ENCODE data around the gene SCN8A. TPM values are rescaled to one million over a fixed set of nuclear protein-coding genes. Genes with fewer than 3 reads are reported as not detected.
"Not testable (repeated sequence)": the region's sequence is repeated elsewhere in the genome, so short reads cannot be mapped to it uniquely, and the experiment has no call there.

Gene SCN8A
- total RNA-seq, 1 donor from 2014 or later: 0.47 TPM

DNA sequence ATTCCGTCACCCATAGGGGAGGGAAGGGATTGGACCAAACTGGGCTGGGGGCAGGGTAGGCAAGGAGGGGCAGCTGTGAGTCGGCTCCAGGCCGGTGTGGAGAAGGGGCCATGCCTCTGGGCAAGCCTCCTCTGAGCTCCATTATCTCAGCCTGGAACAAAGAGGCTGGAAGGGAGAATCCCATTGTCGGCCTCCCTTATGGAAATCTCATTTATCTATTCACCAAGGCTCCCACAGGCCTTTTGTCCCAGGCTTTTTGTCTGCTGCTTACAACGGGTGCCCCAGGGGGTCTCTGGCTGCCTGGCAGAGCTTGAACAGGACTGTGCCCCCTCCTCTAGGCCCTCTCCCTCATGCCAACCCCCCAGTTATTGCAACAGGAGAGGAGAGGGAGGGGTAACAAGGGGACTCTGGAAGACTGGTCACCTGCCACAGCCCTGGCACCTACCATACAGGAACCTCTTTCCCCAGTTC is 238.0 kb downstream of the SCN8A start:
- intact Hi-C loops (cut with micrococcal nuclease): no loop called here

DNA sequence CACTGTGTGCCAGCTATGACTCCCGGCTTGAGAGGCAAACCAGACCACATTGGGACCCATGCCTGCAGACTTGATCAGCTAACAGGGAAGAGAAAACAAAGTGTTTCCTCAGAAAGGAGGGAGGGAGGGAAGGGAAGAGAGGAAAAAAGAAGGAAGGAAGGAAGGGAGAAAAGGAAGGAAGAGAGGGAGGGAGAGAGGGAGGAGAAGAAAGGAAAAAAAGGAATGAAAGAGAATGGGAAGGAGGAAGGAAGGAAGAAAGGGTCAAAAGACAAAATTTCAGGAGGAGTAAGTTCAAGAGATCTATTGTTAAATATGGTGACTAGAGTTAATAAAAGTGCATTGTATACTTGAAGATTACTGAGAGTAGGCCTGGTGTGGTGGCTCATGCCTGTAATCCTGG is 238.6 kb downstream of the SCN8A start:
- intact Hi-C loops (cut with micrococcal nuclease): no loop called here

DNA sequence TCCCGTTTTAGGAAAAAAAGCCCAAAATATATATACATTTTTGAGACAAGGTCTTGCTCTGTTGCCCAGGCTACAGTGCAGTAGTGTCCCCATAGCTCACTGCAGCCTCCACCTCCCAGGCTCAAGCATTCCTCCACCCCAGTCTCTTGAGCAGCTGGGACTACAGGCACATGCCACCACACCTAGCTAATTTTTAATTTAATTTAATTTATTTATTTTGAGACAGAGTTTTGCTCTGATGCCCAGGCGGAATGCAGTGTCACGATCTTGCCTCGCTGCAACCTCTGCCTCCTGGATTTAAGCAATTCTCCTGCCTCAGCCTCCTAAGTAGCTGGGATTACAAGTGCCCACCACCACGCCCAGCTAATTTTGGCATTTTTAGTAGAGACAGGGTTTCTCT is 240.8 kb downstream of the SCN8A start:
- intact Hi-C loops (cut with micrococcal nuclease): not testable (repeated sequence)

DNA sequence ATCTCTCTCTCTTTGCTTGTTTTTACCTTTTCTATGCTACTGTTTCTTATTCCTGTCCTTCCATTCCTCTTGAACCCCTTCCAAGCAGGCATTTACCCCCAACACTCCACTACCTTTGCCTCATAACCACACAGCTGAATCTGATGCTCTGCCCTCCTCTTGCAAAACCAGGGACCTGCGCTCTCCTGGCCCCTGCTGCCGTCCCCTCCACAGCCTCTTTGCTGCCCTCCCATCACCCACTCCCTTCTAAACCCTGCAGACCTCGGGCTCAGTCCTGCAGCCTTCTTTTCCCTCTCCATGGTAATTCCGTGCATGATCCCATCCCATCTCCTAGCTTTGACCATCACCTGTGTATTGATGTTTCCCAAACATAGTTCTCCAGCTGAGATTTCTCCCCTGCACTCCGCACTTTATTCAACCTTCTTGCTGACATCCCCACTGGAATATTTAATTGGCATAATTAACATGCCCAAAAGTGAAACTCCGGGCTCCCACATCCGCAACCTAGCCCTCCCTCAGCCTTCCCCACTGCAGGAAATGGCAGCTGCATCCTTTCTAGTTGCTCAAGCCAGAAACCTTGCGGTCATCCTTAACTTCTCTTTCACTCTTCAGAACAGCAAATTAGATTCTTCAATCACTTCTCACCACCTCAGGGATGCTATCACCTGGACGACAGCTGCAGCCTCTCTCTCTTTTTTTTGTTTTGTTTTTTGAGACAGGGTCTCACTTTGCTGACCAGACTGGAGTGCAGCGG is 241.5 kb downstream of the SCN8A start:
- intact Hi-C loops (cut with micrococcal nuclease): no loop called here

DNA sequence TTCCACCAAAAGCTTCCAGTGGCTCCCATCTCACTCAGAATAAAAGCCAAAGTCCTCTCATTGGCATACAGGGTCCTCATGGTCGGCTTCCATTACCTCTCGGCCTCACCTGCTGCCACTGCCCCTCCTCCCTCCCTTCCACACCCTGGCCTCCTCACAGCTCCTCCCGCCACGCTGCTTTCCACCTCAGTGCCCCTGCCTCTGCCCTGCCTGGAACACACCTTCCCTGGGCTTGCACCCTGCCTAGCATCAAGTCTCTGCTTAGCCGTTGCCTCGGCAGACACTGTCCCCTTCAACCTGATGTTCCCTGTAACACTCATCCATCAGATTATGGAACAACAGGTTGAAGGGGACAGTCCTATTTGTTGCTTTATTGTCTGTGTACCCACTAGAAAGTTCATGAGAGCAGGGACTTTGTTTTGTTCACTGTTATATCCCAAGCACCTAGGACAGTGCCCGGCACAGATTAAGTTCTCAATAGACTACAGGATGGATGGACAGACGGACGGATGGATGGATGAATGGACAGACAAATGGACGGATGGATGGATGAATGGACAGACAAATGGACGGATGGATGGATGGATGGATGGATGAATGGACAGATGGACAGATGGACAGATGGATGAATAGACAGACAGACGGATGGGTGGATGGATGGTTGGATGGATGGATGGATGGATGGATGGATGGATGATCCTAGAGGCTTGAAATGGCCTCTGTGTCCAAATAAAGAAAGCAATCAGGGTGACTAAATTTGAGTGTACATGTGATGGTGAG is 242.6 kb downstream of the SCN8A start:
- intact Hi-C loops (cut with micrococcal nuclease): no loop called here

DNA sequence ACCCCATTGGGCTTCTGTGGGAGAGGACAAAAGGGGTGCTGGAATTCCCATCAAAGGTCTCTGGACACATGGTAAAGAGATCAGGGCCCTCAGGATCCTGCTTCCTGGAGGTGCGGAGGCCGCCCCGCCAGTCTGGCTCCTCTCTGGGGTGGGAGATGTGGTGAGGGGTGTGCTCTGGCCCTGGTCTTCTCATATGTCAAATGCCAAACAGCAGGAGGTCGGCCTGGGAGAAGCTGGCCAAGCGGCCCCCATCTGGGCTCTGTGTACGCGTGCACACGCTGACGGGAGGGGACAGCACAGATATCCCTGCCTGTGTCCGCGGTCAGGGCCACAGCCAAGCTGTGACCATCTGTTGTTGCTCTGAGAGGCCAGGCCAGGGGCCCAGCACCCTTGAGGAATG is 243.4 kb downstream of the SCN8A start:
- intact Hi-C loops (cut with micrococcal nuclease): no loop called here

DNA sequence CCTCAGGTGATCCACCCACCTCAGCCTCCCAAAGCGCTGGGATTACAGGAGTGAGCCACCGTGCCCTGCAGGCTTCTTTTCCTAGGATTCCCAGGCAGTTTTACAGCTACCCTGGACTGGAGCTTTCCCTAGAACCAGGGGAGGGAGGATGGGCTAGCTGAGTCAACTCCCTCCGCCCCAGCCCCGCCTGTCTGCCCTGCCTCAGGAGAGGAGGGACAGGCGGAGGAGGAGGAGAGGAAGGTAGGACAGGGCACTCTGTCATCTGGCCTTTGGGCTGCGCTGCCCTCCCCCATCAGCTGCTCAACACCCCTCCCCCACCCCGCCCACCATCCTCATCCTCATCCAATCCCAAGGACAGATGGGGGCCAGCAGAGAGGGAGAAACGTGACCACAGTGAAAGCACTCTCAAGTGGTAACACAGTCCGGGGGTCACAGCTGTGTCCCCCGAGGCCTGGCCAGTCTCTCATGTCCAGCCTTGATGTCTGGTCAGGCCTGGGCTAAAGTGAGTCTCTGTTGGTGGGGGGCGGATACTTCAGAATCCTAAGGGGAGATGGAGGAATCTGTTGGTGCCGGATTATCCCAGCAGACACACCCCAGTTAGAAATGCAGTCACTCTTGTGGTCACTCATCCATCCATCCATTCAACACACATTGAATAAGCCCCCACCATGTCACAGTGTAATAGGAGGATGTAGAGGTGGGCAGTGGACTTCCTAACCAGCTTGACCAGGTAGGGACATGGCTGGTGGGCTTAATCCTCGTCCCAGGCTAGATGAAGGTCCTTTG is 245.2 kb downstream of the SCN8A start:
- intact Hi-C loops (cut with micrococcal nuclease): no loop called here

DNA sequence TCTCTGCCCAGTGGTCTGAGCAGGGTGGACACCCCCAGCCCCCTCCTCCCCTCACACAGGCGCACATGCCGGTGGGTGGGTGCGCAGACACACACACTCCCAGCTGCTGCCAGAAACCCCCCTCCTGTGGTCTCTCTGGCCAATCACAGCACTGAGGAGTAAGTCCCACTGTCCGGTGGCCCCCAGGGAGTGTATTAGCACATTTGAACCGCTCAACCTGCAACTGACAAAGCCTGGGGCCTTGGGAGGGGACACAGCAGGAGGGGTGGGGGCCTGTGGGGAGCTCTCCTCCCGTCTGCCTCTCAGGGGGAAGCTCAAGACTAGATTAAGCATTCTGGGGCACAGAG is 245.8 kb downstream of the SCN8A start:
- intact Hi-C loops (cut with micrococcal nuclease): no loop called here

DNA sequence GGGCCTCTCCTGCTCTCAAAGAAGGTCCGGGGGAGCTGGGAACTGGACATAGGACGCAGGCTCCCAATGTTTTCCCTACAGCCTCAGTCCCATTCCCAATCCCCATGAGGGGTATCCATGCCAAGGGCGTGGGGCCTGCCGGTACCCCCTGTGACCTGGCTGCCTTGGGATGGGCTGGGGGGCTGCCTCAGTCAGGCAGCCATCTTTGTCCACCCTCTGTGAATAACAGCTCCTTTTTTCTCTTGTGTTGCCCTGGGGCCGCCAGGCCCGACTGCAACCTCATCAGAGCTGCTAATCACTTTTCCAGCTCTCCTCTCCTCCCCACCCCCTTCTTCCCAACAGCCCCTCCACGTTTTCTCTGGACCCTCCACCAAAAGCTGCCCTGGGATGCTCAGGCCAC is 246.3 kb downstream of the SCN8A start:
- intact Hi-C loops (cut with micrococcal nuclease): no loop called here

DNA sequence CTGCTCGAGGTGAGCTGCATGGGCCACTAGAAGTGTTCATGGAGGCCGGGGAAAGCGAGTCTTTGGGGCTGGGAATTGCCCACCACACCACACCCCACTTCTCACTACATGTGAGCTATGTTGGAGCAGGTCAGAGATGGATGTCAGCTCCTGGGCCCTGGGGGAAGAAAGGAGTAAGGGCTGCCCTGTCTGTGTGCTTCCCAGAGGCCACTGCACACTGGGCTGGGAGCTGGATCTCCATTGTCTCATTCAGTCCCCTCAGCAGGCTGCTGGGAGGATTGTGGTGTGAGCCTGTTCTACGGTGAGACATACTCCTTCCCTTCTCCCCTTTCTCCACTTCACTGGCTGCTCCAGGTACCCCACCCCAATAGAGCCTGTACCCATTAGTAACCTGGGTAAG is 247.0 kb downstream of the SCN8A start:
- intact Hi-C loops (cut with micrococcal nuclease): no loop called here

DNA sequence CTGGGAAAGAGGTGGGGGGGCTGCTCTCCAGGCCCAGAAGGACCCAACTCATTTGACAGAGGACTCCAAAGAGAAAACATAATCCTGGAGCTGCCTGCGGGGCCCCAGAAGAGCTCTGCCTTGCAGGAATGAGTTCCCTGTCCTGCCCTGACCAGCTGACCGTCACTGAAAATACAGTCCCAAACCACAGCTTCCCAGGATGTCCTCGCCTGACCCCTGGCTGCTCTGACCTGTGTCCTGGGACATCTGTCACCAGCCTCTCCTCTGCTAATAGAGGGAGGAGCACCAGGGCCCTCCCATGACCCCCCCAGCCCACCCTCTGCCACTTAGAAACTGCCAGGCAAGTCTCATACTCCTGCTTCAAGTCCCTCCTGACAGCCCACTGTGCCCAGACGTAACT is 247.7 kb downstream of the SCN8A start:
- intact Hi-C loops (cut with micrococcal nuclease): no loop called here

DNA sequence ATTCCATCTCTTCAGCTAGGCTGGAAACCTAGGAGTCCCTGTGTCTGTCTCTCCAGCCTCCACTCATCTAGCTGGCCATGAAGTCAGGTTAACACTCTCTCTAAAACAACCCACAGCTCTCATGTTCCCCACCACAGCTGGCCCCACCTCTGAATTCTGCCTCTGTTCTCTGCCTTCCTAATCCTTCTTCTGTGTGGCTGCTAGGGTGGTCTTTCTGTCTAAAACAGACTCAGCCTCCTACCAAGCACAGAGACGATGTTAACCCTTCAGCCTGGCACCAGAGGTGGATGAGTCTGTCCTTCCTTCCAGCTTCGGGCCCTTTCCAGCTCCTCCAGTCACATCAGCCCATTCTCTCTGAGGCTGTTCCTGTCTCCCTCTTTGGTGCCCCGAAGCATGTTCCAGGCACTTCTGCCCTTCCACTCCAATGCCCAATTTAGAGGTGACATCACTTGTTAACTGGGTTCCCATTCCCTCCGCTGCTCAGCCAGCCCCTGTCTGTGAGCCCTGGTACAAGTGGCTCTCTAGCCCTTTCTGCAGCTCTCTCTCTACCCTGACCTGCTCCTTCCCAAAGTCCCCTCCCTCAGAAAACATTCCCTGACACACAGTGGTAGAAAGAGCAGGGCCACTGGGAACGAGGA is 248.4 kb downstream of the SCN8A start:
- intact Hi-C loops (cut with micrococcal nuclease): no loop called here

DNA sequence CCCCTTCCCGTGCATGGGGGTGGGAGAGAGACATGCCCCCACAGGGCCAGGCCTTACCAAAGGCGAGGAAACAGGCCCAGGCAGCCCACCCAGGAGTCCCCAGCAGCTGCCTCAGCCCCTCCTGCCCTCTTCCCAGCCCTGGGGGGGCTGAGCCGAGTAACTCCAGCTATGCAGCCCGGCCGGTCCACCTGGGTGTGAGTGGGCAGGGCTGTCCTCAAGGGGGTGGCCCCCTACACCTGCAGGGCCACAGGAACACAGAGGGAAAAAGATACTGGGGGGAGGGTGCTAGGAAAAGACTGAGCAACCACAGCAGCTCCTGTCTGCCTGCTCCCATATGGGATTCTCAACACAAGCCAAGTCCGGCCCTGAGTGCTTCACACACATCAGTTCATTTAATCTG is 249.9 kb downstream of the SCN8A start:
- intact Hi-C loops (cut with micrococcal nuclease): no loop called here

DNA sequence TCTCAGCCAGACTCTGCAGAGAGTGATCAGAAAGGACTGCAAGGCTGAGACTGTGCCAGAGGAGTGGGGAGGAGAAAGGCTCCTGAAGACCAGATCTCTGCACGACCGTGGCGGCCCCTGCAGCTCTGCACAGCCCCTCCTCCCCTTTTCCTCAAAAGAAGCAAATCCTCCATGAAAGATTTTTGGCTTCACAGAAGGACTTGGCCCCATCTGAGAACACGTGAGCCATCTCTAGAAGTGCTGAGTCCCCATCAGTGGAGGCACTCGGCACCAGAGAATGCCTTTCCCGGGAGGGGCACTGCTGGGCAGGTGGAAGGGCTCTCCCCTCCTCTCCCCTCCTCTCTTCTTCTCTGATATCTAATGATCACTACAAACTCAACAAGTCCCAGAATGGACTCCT is 250.7 kb downstream of the SCN8A start:
- intact Hi-C loops (cut with micrococcal nuclease): no loop called here

DNA sequence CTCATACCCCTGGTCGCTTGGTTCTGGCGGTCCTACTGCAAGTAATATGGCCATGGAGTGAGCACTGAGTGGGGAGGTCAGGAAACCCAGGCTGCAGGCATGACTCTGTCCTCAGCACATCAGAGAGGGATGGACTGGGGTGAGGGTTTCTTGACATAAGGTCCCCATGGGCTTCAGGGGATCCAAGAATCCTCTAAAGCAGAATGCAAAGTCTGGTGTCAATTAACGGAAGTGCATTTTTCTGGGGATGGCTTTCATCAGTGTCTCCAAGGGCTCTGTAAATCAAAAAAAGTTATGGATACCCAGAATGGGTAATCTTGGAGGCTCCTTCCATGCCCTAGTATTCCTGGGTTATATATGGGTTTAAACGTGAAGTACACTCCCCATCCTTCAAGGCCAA is 253.8 kb downstream of the SCN8A start:
- intact Hi-C loops (cut with micrococcal nuclease): no loop called here

DNA sequence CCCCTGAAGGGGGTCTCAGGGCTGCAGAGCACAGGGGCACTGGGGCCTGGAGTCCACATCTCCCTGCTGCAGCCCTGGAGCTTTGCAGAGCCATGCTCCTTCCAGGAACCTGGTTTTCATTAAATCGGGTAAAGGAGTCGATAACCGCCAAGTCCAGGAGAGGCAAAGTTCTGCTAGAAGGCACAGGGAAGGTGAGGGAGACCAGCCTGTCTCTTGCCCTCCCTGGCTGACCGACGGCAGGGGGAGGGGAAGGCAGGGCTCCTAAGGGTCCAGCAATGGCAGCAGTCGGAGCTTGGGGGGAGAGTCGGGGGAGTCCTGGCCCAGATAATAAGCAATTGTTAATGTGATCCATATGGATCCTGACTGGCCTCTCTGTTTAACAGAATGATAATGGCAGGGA is 254.4 kb downstream of the SCN8A start:
- intact Hi-C loops (cut with micrococcal nuclease): no loop called here

DNA sequence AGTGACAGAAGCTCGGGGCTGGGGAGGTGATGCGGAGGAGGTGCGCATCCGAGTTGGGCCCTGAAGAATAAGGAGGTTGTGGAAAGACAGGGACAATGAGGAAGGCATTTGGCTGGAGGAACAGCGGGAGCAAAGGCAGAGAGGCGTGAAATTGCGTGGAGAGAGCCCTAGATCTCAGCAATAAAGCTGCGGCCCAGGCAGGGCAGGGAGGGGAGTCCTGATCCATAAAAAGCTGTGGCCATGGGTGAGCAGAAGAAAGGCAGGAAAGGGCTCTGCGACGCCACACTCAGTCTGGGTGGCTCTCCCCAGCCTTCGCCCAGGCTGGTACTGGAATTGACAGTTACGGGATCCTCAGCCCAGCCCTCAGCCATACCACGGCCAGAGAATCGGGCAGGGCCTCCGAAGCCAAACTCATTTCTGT is 255.2 kb downstream of the SCN8A start:
- intact Hi-C loops (cut with micrococcal nuclease): no loop called here

DNA sequence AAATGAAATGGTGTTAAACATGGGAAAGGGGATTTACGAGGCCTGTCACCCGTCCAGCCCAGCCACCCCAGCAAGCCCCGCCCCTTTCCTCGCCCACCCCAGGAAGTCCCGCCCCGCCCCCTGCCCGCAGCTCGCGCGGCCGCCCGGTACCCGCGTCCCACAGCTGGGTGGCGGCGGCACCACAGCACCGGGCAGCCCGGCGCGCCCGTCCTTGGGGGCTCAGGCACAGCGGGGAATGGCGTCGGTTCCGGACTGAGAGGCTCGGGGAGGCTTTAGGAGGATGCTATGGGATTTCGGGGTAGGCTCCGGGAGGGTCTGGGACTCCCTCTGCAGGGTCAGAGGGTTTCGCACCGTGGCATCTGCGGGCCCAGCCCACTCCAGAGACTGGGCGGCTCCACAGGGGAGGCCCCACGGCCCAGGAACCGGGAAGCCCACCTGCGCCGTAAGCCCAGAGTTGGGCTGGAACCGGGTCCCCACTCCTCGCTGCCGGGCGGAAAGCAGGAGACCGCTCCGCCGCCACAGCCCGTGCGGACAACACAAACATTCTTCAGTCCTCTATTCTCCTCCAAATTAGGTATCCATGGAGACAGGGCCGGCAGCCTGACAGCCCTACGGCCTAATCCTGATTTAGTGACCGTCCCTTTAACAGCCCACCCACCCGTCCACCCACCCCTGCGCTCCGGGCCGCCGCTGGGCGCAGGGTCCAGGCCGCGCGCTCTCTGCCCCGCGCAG is 256.0 kb downstream of the SCN8A start:
- intact Hi-C loops (cut with micrococcal nuclease): no loop called here

DNA sequence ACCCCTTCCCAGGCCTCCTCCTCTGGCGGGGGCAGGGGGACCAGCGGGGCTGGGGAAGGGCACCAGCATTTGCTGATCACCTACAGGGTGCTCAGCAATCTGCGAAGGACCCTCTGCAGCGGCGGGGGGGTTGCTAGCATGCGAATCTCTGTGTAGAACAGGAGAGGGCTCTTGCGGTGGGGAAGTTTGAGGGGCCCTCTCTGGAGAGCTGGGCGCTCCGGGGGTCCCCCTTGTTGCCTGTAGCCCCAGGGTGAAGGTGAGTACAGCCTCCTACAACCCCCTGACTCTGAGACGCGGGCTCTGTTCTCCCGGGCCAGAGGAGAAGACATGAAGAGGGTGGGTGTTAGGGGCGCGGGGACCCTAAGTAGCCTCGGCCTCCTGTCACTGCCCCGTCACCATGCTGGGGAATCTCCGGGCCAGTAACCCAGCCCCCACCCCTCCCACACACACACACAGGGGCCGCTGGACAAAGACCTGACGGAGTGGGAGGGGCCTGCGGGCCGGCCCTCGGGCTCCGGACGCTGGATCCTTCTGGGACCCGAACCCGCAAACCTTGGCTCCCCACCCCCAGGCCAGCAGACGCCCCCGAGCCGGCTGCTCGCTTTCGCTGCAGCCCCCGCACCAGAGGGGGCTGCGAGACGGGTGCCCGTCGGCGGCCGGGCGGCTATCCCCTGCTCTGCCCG is 256.8 kb downstream of the SCN8A start:
- intact Hi-C loops (cut with micrococcal nuclease): no loop called here

DNA sequence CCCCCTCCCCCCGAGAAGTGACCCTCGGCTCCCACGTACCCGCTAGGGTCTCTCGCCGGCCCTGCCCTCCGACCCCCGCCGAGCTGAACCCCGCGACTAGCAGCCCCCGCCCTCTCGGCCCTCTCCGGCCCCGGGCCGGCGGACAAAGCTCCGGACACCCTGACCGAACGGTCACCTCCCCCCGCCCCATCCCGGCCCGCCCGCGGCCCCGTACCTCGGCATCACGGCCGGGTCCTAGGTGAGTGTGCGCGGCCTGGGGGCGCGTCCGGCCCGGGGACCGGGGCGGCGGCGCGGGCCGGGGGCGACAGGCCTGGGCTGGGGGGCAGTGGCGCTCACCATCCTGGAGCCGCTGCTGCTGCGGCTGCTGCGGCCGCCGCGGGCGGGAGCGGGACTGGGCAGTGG is 257.3 kb downstream of the SCN8A start, which contains the start of gene FIGNL2:
TSS of gene FIGNL2 (minus strand) at position 393 of the 402 bp plus-strand sequence. CDS start 26,305 bp downstream, outside the sequence.
- intact Hi-C loops (cut with micrococcal nuclease): no loop called here

Measured in T-helper 1 cell treated with Interleukin-12 subunit alpha and Interleukin-12 subunit beta and Interleukin-4 antibody, amounts not matched to agents 30 ng/mL and 1 ng/mL, for 36 hours (primary cell).